ENCODE results near the gene PRTG. TPM values are rescaled to one million over a fixed set of nuclear protein-coding genes. Genes with fewer than 3 reads are reported as not detected.

Gene PRTG
- total and polyA plus RNA-seq, 2 experiments from 2014 or later = 0.63 to 3.4 TPM

DNA sequence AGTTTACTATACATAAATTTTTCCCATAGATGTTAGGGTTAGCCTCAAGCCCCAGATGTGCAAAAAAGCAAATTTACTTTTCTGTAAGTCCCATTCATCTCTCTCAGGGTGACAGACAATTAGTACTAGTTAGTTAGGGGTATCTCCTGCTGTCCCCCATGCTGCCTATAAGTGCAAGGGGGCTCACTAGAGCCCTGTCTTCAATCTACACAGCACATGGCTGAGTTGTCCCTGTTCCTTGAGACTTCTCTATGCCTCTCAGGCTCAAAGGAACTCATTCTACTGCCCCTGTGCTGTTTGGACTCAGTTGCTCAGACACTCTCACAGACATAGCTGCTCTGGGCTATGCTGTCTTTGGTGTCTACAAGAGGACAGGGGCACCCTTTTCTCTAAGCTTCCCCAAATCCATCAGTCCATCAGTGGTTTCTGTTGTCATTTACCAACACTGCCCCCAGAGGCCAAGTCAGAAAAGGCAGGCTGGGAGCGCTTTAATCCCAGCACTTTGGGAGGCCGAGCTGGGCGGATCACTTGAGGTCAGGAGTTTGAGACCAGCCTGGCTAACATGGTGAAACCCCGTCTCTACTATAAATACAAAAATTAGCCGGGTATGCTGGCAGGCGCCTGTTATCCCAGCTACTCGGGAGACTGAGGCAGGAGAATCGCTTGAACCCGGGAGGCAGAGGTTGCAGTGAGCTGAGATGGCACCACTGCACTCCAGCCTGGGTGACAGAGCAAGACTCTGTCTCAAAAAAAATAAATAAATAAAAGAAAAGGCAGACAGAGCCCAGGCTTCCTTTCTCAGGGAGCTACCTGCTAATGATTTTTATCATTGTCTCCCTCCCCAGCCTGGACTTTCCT, 31.4 kb upstream of the PRTG start:
- Mint-ChIP-seq H3K36me3 (ENCODE audit: low read depth) (no peaks in the 10 kb centered on the region), H3K27me3 (ENCODE audit: insufficient read depth, low read depth, poor library complexity) (peaks cover 4% of the 10 kb centered on the region)

DNA sequence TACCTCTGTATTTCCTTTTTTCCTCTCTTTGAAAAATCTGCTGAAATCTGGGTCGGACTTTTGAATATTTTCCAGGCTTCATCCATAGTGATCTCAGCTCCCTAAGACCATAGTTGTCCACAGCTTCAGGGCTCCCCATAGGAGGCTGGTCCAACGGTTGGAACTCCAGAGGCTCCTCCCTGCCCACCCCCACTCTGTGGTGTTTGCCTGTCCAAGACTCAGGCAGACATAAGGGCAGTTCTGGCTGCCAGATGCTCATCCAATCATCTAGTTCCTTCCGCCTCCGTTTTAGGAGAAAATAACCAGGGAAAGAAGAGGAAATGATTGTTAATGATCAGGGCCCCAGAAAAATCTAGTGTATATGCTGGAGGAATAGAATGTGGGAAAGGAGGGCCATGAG, 27.9 kb upstream of the PRTG start:
- H2AFZ ChIP-seq = no peak overlapping the region
- no peak overlapping the region for H3K27ac Mint-ChIP-seq
- no peaks in the 10 kb centered on the region; the same call in 2 of the 3 replicates for H3K9me3 Mint-ChIP-seq
- no peak for ATAC-seq
- H3K4me3 ChIP-seq = no peak overlapping the region
- no peaks in the 10 kb centered on the region for H3K27me3 ChIP-seq (ENCODE audit: insufficient read depth)
- no peaks in the 10 kb centered on the region for H3F3A ChIP-seq (replicated peaks; ENCODE audit: low read depth)
- peaks cover 6% of the 10 kb centered on the region; the same call in 1 of the 2 replicates for H3K4me1 ChIP-seq (ENCODE audit: insufficient read depth)
- no peak for DNase-seq (ENCODE audit: low spot score)
- no peak overlapping the region for H3K4me3 Mint-ChIP-seq
- no peaks in the 10 kb centered on the region for H3K36me3 Mint-ChIP-seq (ENCODE audit: low read depth)
- no peaks in the 10 kb centered on the region for H3K36me3 ChIP-seq (ENCODE audit: insufficient read depth)
- no peak overlapping the region for H3K4me2 ChIP-seq
- no peak overlapping the region for H3K27ac ChIP-seq (ENCODE audit: low read depth)
- no peaks in the 10 kb centered on the region for H3K79me2 ChIP-seq (replicated peaks; ENCODE audit: insufficient read depth)
- no peaks in the 10 kb centered on the region for H4K20me1 ChIP-seq (replicated peaks; ENCODE audit: insufficient read depth)
- peaks cover 17% of the 10 kb centered on the region for H3K4me1 Mint-ChIP-seq
- H3K9me2 ChIP-seq (ENCODE audit: insufficient read depth) = no peaks in the 10 kb centered on the region
- peaks cover 4% of the 10 kb centered on the region for H3K27me3 Mint-ChIP-seq (ENCODE audit: insufficient read depth, low read depth, poor library complexity)
- no peak for TF ChIP-seq POLR2AphosphoS5 (IDR thresholded peaks at IDR 0.05; ENCODE audit: low read depth)
- no peak for TF ChIP-seq ZNF331 (CRISPR knock-in tag; IDR thresholded peaks at IDR 0.05; ENCODE audit: low read depth)
- TF ChIP-seq CTCF (conservative IDR thresholded peaks at IDR 0.05; ENCODE audit: low read depth in 2 of 2) = no peak
- no peak for TF ChIP-seq EZH2 (IDR thresholded peaks at IDR 0.05; ENCODE audit: low read depth, unreplicated experiment)
- TF ChIP-seq CREB1 (CRISPR knock-in tag; IDR thresholded peaks at IDR 0.05; ENCODE audit: low read depth) = no peak
- TF ChIP-seq ZNF114 (CRISPR knock-in tag; IDR thresholded peaks at IDR 0.05) = no peak
- no peak for TF ChIP-seq JUNB (IDR thresholded peaks at IDR 0.05; ENCODE audit: unreplicated experiment)
- TF ChIP-seq REST (IDR thresholded peaks at IDR 0.05; ENCODE audit: unreplicated experiment) = no peak
- TF ChIP-seq NANOG (IDR thresholded peaks at IDR 0.05; ENCODE audit: borderline replicate concordance) = no peak

More for the DNA sequence above, 31.4 kb upstream of the PRTG start:
- TF ChIP-seq CTCF (conservative IDR thresholded peaks at IDR 0.05; ENCODE audit: low read depth in 2 of 2) (peak; percentile 71 to 79), ETS1 (IDR thresholded peaks at IDR 0.05) (no peak), EZH2 (IDR thresholded peaks at IDR 0.05; ENCODE audit: low read depth, unreplicated experiment) (no peak)
- Histone ChIP-seq H3K4me3 (no peak overlapping the region), H3K36me3 (ENCODE audit: insufficient read depth) (no peaks in the 10 kb centered on the region), H3K9me2 (ENCODE audit: insufficient read depth) (no peaks in the 10 kb centered on the region), H4K20me1 (replicated peaks; ENCODE audit: insufficient read depth) (no peaks in the 10 kb centered on the region), H3K27me3 (ENCODE audit: insufficient read depth) (no peaks in the 10 kb centered on the region), H3F3A (replicated peaks; ENCODE audit: low read depth) (no peaks in the 10 kb centered on the region), H3K27ac (ENCODE audit: low read depth) (no peak overlapping the region), H3K79me2 (replicated peaks; ENCODE audit: insufficient read depth) (no peaks in the 10 kb centered on the region), H3K4me2 (no peak overlapping the region), H2AFZ (no peak overlapping the region), H3K4me1 (ENCODE audit: insufficient read depth) (peaks cover 6% of the 10 kb centered on the region; the same call in 1 of the 2 replicates)
- Mint-ChIP-seq H3K27ac (no peak overlapping the region), H3K9me3 (no peaks in the 10 kb centered on the region; the same call in 2 of the 3 replicates), H3K4me3 (no peak overlapping the region), H3K4me1 (peaks cover 11% of the 10 kb centered on the region)
- DNase-seq (ENCODE audit: low spot score) = peak; percentile 86
- peak; percentile 90 for ATAC-seq

All from GM23338 (cell line).